NCI-H526 (cell line): Measurements from ENCODE around the gene CDH4.

Experiments used
- DNase-seq, 2 experiments: peaks; one replicate each; lab custom pipeline; 2025; lab: John Stamatoyannopoulos, UW

CDH4 gene

GRCh38 chr20:61712688-61713087 is 460.6 kb downstream of the CDH4 start:
- no peak for DNase-seq

- DNase-seq = no peak
These were observed 466.4 kb downstream of the CDH4 start for GRCh38 chr20:61718361-61719005.

GRCh38 chr20:61719691-61720347 is 467.8 kb downstream of the CDH4 start:
- DNase-seq = no peak

GRCh38 chr20:61720348-61720696 is 468.3 kb downstream of the CDH4 start:
- DNase-seq = no peak

DNA sequence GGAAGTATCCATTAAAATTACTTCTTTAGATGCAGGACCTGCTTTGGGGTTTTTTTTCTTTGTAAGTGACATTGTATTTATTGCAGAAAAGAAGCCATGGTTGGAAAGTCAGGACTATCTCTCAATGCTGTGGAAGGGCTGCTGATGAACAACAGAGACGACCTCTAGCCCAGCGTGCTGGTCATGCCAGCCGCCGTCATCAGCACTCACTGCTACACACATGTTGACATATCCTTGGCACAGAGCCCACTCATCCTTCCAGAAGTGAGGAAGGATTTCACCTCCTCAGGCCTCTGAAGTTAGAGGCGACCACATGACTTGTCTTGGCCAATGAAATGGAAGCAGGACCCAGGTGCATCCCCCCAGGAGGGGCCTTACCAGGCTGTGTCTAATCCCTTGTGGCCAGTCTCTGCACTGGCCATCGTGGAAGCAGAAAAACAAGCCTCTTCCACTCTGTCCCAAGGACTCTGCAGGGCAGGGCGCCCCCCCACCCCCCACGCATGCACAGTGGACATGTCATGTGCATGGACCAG is 470.2 kb downstream of the CDH4 start:
- no peak for DNase-seq

DNA sequence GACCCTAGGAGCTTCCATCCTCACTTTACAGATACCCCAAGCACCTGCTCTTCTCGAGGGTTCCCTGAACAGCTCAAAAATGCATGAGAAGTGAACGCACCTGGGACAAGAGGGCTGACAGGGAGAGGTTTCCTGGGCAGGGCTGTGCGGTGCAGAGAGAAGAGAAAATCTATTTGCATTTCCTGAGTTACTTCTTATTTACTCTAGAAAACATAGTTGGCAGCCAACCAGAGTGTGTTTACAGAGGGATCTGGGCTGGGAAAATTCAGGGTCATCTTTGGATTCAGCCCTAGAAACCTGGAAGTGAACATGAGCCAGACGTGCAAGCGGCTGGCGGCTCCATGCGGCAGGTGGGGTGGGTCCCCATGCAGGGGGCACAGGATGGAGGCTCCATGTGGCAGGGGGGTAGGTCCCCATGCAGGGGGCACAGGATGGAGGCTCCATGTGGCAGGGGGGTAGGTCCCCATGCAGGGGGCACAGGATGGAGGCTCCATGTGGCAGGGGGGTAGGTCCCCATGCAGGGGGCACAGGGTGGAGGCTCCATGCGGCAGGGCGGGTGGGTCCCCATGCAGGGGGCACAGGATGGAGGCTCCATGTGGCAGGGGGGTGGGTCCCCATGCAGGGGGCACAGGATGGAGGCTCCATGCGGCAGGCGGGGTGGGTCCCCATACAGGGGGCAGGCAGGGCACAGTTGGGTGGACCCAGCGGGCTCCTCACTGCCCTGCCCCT is 471.6 kb downstream of the CDH4 start:
- DNase-seq = peak in 1 of 2 experiments; percentile 34

- no peak for DNase-seq
These were observed 472.3 kb downstream of the CDH4 start for GRCh38 chr20:61724376-61724775.

DNA sequence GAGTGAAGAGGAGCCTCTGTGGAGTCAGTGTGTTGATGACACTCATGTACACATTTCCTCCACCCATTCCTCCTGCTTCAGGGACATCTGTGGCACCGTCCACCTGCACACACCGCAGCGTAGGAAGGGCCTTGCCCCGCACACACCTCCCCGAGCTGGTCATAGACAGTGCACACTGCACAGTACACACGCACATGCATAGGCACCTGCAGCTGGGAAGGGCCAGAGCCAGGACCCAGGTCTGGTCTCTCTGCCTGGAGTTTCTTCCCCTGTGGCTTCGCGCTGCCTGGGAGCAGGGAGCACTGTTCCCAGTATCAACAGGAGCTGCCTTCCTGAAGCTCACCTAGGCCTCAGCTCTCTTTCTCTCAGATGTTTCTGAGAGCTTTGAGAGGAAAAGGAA is 473.1 kb downstream of the CDH4 start:
- DNase-seq = no peak

- DNase-seq = no peak
These were observed 473.9 kb downstream of the CDH4 start for GRCh38 chr20:61725966-61726365.

GRCh38 chr20:61726979-61727378 is 474.9 kb downstream of the CDH4 start:
- DNase-seq = no peak

GRCh38 chr20:61727761-61728160 is 475.7 kb downstream of the CDH4 start:
- no peak for DNase-seq

DNA sequence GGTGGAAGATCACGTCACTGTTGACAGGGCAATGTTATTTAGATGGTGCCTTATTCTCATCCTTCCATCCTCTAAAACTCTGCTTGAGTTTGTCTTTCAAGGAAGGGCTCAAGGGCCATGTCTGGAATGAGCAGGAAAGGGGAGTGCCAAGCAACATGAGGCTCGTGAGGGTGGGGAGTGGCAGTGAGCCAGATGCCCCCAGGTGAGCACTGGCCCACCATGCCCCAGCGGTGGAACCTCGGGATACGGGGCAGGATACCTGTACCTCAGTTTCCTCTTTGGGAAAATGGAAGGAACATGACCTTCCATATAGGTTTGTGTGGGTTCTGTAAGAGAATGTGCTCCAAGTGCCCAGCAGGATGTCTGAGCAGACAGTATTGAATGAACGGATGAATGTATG is 476.3 kb downstream of the CDH4 start:
- no peak for DNase-seq

DNA sequence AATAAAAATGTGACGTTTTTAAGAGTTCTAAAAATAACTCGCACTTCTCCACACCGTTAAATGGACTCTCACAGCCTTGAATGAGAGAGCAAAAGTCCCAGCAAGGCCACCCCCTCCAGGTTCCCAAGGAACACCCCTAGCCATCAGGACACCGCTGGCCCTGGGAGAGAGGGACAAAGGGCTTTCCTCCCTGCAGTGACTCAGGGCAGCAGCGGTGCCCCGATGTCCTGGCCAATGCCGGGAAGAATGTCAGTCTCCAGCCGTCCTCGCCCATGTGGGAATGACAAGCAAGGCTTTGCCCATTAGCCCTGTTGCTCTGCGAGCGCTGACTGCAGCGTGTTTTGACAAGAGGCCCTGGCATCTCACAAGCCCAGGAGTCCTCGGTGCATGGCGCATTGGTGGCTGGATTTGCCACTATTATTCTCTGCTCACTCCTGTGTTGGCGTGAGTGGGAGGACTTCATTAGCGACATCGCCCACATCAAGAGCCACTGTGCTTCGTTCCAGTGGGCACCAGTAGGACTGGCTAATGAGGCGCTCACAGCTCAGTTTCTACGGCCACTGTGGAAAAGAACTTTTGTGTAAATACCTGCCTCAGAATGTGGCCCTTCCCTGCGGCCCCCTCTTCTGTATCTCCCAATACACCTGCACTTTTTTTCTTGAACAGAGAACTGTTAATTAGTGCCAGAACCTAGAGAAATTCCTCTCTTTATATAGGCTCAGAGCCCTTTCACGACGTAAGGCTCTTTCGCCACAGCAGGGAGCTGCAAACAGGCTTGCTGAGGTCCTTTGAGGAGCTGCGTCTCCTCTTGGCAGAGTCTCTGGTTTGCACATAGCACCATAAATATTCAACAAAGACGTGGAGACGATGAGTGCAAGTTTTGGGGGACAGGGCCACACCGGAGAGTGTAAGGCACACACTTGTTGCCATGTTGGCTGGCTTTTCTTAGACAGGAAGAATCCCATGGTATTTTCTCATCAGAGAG is 477.0 kb downstream of the CDH4 start:
- DNase-seq = no peak

DNA sequence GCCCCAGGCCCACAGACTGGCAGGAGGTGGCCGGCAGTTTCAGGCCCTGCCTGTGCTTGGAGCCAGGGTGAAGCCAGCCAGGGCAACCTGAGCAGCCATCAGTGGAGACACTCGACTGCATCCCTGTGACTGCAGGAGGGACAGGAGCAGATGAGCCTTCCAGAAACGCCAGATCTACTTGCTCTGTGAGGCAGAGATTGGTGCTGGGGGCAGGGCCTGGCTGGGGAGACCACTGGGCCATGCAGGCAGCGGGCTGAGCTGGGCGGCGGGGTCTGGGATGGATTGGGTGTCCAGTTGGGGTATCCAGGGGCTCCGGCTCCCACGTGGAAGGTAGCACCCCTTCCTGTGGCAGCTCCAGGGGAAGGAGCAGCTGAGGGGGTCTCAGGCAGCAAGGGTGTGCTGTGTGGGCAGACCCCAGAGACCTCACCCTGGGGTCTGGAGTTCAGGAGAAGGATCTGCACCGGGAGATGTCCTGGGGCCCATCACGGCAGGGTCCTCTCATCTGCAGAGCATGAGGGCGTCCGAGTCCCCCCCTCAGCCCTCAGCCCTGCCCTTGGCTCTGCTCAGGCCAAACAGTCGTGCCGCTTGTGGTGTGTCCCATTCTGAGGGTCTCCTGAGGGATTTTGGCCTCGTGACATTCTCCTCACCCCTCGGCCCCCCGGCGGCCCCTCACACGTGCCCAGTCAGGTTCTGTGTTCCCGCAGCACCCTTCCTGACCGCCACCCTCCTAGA is 478.7 kb downstream of the CDH4 start:
- DNase-seq = no peak

DNA sequence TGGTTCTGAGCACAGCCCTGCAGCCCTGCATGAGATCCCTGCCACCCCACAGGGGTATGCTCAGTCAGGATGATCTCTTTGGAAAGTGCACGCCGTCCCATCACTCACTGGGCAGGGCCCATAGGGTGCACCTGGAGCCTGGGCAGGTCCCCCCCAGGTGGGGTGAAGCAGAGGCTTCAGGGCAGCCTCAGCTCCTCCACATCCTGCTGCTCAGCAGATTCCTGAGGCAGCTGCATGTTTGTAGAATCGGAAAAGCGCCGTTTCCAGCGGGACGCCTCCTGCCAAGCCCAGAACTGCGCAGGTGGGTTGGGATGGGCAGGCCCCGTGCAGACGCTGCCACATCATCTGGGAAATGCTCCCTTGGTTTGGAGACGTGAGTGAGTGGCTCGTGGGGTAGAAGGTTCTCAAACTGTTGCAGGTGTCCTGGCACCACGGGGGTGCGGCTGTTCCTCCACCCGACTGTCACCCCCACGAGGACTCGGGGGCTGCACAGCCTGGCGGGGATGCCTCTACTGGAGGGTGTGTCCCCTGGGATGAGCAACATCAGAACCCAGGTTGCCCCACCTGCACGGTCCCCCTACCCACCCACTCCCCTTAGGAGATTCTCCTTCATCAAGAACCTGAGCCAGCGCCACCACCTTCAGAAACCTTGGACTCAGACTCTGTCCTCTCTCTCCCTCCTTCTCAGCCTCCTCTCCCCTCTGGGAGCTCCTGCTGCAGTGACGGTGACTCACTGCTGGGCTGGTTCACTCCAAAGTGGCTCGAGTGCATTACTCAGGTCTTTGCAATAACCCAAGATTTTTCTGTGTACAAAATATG is 479.5 kb downstream of the CDH4 start:
- no peak for DNase-seq

GRCh38 chr20:61732511-61733210 is 480.6 kb downstream of the CDH4 start:
- DNase-seq = no peak

GRCh38 chr20:61733216-61733615 is 481.2 kb downstream of the CDH4 start:
- no peak for DNase-seq

DNA sequence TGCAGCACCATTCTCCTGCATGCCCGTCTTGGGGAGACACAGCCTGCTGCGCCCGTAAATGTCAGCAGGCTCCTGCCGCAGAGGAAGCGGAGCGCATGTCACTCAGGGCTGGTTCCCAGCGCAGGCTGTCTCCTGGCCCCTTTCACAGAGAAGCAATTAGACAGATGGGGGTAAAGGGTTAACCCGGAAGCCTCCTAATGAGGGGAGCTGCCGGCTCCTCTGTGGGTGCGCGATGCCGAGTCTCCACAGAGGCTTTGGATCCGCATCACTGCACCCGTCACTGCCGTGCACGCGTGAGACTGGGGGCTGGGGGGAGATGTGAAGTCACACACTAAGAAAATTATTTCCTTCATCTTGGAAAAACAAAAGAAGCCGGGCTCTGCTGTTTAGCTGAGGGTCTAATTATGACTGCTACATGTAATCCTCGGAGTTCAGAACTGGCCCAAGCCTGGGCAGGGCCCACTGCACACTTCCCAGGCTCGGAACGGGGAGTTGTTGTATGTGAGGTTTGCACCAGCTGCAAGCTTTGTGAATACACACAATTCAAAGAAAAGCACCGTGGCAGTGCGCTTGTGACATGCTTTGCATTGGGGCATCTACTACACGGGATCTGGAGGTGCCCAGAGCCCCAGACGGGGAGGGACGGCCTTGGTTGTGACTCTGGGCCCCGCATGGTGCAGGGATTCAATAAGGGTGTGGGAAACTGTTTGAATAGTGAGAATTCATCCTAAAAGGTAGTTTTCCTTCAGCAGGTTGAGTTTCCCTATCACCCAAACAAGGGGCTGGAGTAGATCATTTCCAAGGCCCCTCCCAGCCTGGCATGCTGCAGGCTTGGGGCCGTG is 482.1 kb downstream of the CDH4 start:
- no peak for DNase-seq
